ENCODE measurements around the gene TTC27. TPM values are rescaled to one million over a fixed set of nuclear protein-coding genes. Genes with fewer than 3 reads are reported as not detected.
"Not testable (repeated sequence)": the region's sequence is repeated elsewhere in the genome, so short reads cannot be mapped to it uniquely, and the experiment has no call there.

TTC27 gene
- total RNA-seq, 4 donors from 2014 or later: 7.1 to 20.3 (median 10.4) TPM

DNA sequence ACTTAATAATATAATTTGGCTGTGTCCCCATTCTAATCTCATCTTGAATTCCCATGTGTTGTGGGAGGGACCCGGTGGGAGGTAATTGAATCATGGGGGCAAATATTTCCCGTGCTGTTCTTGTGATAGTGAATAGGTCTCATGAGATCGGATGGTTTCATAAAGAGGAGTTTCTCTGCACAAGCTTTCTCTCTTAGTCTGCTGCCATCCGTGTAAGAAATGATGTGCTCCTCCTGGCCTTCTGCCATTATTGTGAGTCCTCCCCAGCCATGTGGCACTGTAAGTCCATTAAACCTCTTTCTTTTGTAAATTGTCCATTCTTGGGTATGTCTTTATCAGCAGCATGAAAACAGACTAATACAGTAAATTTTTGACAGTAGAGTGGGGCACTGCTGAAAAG, 216.4 kb downstream of the TTC27 start:
- DNase-seq: no peak
- Histone ChIP-seq H3K4me1 (peaks cover 0 to 8% (median 4%) of the 10 kb centered on the region in 4 donors), H3K27me3 (no peaks in the 10 kb centered on the region), H3K9me3 (no peaks in the 10 kb centered on the region), H3K27ac (no peak overlapping the region), H3K36me3 (no peaks in the 10 kb centered on the region), H3K4me3 (no peak overlapping the region)
- no peak for TF ChIP-seq EP300 (IDR thresholded peaks at IDR 0.05; ENCODE audit: low read depth)
- TF ChIP-seq, protein P1, sequence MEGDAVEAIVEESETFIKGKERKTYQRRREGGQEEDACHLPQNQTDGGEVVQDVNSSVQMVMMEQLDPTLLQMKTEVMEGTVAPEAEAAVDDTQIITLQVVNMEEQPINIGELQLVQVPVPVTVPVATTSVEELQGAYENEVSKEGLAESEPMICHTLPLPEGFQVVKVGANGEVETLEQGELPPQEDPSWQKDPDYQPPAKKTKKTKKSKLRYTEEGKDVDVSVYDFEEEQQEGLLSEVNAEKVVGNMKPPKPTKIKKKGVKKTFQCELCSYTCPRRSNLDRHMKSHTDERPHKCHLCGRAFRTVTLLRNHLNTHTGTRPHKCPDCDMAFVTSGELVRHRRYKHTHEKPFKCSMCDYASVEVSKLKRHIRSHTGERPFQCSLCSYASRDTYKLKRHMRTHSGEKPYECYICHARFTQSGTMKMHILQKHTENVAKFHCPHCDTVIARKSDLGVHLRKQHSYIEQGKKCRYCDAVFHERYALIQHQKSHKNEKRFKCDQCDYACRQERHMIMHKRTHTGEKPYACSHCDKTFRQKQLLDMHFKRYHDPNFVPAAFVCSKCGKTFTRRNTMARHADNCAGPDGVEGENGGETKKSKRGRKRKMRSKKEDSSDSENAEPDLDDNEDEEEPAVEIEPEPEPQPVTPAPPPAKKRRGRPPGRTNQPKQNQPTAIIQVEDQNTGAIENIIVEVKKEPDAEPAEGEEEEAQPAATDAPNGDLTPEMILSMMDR (IDR thresholded peaks at IDR 0.05): no peak
- TF ChIP-seq POLR2A (IDR thresholded peaks at IDR 0.05): no peak
- TF ChIP-seq POLR2AphosphoS5 (IDR thresholded peaks at IDR 0.05): no peak
- 90 to 100% methylated on average over 1 to 4 of the region's 4 CpGs for WGBS, 2 donors (ENCODE audit: low coverage in 1 of 2)
- in situ Hi-C loops (cut with MboI; ENCODE audit: low pct_ligation_motif_present in 1 of 4, low pct_unique_long_range_greater_than_20kb in 1 of 4, low sequenced_read_pairs in 3 of 4): no loop called here
- intact Hi-C loops (cut with DNase I; ENCODE audit: low total_unique reads): no loop called here

DNA sequence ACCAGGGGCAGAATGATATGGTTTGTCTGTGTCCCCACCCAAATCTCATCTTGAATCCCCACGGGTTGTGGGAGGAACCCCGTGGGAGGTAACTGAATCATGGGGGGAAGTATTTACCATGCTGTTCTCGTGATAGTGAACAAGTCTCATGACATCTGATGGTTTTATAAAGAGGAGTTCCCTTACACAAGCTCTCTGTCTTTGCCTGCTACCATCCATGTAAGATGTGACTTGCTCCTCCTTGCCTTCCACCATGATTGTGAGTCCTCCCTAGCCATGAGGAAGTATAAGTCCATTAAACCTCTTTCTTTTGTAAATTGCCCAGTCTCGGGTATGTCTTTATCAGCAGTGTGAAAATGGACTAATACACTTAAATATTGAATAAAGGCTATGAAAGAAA, 218.4 kb downstream of the TTC27 start:
- H3K27ac ChIP-seq; H3K4me1 ChIP-seq; intact Hi-C loops (cut with DNase I; ENCODE audit: low total_unique reads); H3K36me3 ChIP-seq; H3K9me3 ChIP-seq; in situ Hi-C loops (cut with MboI; ENCODE audit: low pct_ligation_motif_present in 1 of 4, low pct_unique_long_range_greater_than_20kb in 1 of 4, low sequenced_read_pairs in 3 of 4); H3K27me3 ChIP-seq; DNase-seq; H3K4me3 ChIP-seq: not testable (repeated sequence)
- 80 to 100% methylated on average over 2 to 4 of the region's 4 CpGs for WGBS, 2 donors (ENCODE audit: low coverage in 1 of 2)

DNA sequence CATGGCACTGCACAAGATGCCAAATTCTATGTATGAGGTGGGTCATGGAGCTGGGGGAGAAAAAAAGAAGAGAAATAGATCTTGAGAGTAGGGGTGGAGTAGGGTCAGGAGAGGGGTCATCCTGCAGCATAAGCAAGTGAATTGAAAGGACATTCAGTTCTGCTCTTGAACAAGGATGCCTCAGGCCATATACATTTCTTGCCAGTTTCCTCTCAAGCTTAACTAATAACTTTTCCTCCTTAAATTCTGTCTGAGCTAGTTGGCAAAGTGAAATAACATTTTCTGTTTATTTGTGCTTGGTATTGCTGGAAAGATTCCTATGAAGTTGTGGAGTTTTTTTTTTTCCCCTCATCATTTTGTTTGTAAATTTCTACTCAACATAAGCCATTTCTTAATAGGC, 219.9 kb downstream of the TTC27 start:
- no peak overlapping the region for H3K27ac ChIP-seq
- in situ Hi-C loops (cut with MboI; ENCODE audit: low pct_ligation_motif_present in 1 of 4, low pct_unique_long_range_greater_than_20kb in 1 of 4, low sequenced_read_pairs in 3 of 4): no loop called here
- no peak for TF ChIP-seq POLR2AphosphoS5 (IDR thresholded peaks at IDR 0.05)
- no peak for TF ChIP-seq POLR2A (IDR thresholded peaks at IDR 0.05)
- TF ChIP-seq, protein P1 (IDR thresholded peaks at IDR 0.05): no peak
- no peak for TF ChIP-seq EP300 (IDR thresholded peaks at IDR 0.05; ENCODE audit: low read depth)
- DNase-seq: no peak
- H3K4me1 ChIP-seq: no peaks in the 10 kb centered on the region
- no peaks in the 10 kb centered on the region for H3K27me3 ChIP-seq
- H3K36me3 ChIP-seq: no peaks in the 10 kb centered on the region
- no peak overlapping the region for H3K4me3 ChIP-seq
- no peaks in the 10 kb centered on the region for H3K9me3 ChIP-seq
- intact Hi-C loops (cut with DNase I; ENCODE audit: low total_unique reads): no loop called here

DNA sequence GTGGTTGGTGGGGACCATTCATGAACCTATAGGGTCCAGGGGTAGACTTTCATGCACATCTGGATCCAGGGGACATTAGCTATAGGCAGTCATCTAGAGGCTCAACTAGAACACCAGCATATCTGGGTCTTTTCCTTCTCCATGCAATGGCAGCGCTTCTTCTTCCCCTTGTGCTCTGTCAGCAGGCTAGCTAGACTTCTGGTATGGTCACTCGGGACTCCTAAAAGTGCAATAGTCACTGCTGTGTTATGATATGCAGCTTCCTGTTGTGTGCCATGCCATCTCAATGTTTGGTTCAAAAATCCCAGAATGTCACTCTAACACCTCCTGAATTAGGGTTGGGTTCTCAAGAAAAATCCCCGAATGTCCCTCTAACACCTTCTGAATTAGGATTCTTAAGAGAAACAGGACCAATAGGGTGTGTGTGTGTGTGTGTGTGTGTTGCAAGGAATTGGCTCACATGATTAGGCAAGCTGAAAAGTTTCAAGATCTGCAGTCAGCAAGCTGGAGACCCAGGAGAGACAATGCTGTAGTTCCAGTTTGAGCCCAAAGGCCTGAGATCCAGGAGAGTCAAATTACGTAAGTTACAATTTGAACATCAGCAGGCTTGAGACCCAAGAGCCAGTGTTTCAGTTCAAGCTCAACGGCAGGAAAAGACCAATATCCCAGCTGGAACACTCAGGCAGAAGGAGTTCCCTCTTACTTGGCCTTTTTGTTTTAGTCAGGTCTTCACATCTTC, 221.8 kb downstream of the TTC27 start:
- Histone ChIP-seq H3K27ac (no peak overlapping the region), H3K4me1 (no peaks in the 10 kb centered on the region), H3K36me3 (no peaks in the 10 kb centered on the region), H3K27me3 (no peaks in the 10 kb centered on the region), H3K9me3 (no peaks in the 10 kb centered on the region), H3K4me3 (no peak overlapping the region)
- no peak for DNase-seq
- TF ChIP-seq POLR2AphosphoS5 (IDR thresholded peaks at IDR 0.05) (no peak), EP300 (IDR thresholded peaks at IDR 0.05; ENCODE audit: low read depth) (no peak), POLR2A (IDR thresholded peaks at IDR 0.05) (no peak)
- TF ChIP-seq, protein P1 (IDR thresholded peaks at IDR 0.05): no peak
- WGBS, 2 donors (ENCODE audit: low coverage in 1 of 2): 80 to 93% methylated on average over 1 to 5 of the region's 5 CpGs
- intact Hi-C loops (cut with DNase I; ENCODE audit: low total_unique reads): no loop called here
- in situ Hi-C loops (cut with MboI; ENCODE audit: low pct_ligation_motif_present in 1 of 4, low pct_unique_long_range_greater_than_20kb in 1 of 4, low sequenced_read_pairs in 3 of 4): no loop called here
